Loucy (cell line): ENCODE measurements around the gene LTBP1.

Experiments
- CTCF ChIP-seq: fragments of 200-600 bp; sonication (generic); conservative IDR thresholded peaks from 2 replicates; pipeline ENCODE4 v1.5.1; 2014; ENCODE audit warnings: mild to moderate bottlenecking, antibody characterized with exemption, low read length
- EZH2phosphoT487 ChIP-seq: fragments of 200-600 bp; IDR thresholded peaks from 2 replicates; pipeline ENCODE4 v1.6.1; 2018; ENCODE audit warnings: antibody characterized with exemption, mild to moderate bottlenecking, moderate library complexity, borderline replicate concordance

- TF ChIP-seq CTCF (no peak), EZH2phosphoT487 (no peak)
These were observed 85.5 kb downstream of the LTBP1 start for GRCh38 chr2:33032245-33032644.
